ENCODE results near the gene LRRC61. TPM values are rescaled to one million over a fixed set of nuclear protein-coding genes. Genes with fewer than 3 reads are reported as not detected.

LRRC61 gene
- total and polyA plus RNA-seq, 3 experiments from 2014 or later: 25.8 to 32.0 (median 27.9) TPM

DNA sequence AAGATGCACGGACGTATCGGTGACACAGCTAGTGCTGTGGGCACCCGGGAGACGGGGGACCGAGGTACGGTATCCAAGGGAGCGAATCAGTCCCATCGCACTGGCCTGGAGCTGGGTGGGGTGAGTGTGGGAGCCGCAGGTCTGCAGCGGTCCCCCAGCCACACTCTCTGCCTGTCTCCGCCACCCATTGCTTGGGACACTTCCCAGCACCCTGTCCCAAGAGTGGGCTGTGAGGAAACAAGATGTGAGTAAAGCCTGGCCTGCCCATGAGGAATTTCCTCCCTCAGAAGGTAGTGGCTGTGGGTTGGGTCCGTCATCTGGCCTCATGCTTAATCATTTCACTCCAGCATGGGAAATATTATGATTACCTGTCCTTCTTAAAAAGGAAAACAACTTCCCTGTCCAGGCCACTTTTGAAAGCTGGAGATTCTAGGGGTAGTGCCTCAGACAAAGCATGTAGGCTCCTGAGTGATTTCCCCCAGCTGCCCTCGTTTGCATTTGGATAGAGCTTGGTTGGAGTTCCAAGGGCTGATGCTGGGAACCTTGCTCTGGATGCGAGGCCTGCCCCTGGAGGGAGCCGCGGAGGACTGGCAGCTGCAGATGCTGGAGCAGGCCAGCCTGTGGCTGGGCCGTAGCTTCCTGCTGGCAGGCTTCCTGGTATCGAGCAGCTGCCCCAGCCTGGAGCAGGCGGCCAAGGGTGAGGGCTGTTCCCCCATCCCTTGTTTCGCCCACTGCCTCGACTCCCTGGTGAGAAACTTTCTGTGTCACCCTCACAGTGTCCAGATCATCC lies 6.4 kb downstream of the LRRC61 start:
- Mint-ChIP-seq H3K4me1 (peaks cover 8 to 20% (median 15%) of the 10 kb centered on the region in 3 donors), H3K27ac (no peak overlapping the region), H3K36me3 (peaks cover 0 to 56% (median 13%) of the 10 kb centered on the region in 3 donors), H3K27me3 (no peaks in the 10 kb centered on the region), H3K9me3 (no peaks in the 10 kb centered on the region), H3K4me3 (no peak overlapping the region)
- DNase-seq: no peak
- H3K27me3 ChIP-seq (ENCODE audit: insufficient read depth, low read length, poor library complexity, severe bottlenecking): no peaks in the 10 kb centered on the region
- ChIA-PET CTCF (no interaction called here), POLR2A (no interaction called here)
- H3K9me3 ChIP-seq (ENCODE audit: low read length): no peaks in the 10 kb centered on the region
- H3K36me3 ChIP-seq (ENCODE audit: insufficient read depth, low read length): peaks cover 22% of the 10 kb centered on the region
- peaks cover under 1% of the 10 kb centered on the region for H3K4me1 ChIP-seq (ENCODE audit: insufficient read depth, low read length)
- H3K27ac ChIP-seq (ENCODE audit: low read depth, low read length): no peak overlapping the region
- H3K4me3 ChIP-seq (ENCODE audit: low read length): no peak overlapping the region

DNA sequence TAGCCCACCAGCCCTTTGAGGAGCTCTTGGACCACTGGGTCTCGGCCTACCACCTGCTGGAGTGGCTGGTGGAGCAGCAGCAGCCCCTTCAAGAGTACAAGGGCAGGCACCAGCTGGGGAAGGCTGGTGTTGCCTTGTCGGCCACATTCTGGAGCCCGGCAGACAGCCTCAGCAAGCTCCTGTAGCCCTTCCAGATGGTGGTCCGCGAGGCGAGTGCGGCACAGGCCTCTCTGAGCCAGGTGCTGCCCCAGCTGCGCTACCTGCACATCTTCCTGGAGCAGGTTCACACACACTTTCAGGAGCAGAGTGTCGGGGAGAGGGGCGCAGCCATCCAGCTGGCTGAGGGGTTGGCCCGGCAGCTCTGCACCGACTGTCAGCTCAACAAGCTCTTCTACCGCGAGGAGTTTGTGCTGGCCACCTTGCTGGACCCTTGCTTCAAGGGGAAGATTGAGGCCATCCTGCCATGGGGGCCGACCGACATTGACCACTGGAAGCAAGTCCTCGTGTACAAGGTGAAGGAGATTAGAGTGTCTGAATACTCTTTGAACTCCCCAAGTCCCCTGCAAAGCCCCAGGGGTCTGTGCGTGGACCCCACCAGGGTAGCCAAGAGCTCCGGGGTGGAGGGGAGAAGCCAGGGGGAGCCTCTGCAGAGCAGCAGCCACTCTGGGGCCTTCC lies 7.2 kb downstream of the LRRC61 start:
- POLR2A ChIA-PET: no interaction called here
- Histone ChIP-seq H3K27me3 (ENCODE audit: insufficient read depth, low read length, poor library complexity, severe bottlenecking) (no peaks in the 10 kb centered on the region), H3K4me1 (ENCODE audit: insufficient read depth, low read length) (no peaks in the 10 kb centered on the region), H3K4me3 (ENCODE audit: low read length) (no peak overlapping the region), H3K9me3 (ENCODE audit: low read length) (no peaks in the 10 kb centered on the region), H3K27ac (ENCODE audit: low read depth, low read length) (no peak overlapping the region), H3K36me3 (ENCODE audit: insufficient read depth, low read length) (peaks cover 22% of the 10 kb centered on the region)
- no peak for DNase-seq
- H3K9me3 Mint-ChIP-seq: no peaks in the 10 kb centered on the region
- peaks cover 0 to 52% (median 13%) of the 10 kb centered on the region in 3 donors for H3K36me3 Mint-ChIP-seq
- CTCF ChIA-PET: no interaction called here
- H3K27ac Mint-ChIP-seq: no peak overlapping the region
- H3K4me3 Mint-ChIP-seq: no peak overlapping the region
- no peaks in the 10 kb centered on the region for H3K27me3 Mint-ChIP-seq
- H3K4me1 Mint-ChIP-seq: peaks cover 0 to 12% (median 6%) of the 10 kb centered on the region in 3 donors

DNA sequence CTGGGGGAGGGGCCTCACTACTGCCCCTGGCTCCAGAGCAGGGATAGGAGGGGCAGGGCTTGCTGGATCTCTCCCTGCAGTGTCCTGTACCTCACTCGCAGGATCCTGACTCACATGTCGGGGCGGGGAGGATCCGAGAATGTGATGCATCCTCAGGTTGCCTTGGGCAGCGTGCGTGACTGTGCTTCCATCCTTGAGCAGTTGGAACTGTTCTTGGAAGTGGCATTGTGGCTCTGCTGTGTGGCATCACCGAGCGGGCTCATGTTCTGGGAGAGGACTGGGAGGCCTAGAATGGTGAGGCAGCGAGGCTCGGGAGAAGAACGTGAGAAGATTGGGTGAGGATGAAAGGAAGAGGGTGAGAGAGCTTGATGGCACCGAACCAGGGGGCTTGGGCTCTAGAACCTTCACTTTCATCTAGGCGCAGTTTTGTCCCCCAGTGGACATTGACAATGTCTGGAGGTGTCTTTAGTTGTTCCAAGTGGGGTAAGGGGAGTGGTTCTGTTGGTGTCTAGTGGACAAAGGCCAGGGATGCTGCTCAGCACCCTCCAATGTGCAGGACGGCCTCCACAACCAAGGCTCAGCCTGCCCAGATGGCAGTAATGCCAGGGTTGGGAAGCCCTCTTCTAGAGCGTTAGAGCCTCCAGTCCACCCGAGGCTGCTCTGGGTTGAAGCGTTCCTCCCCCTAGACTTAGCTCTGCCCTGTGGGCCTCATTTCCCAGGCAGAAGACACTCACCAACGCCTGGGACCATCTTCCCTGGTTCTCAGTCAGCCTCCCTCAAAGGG lies 9.9 kb downstream of the LRRC61 start:
- no peaks in the 10 kb centered on the region for H3K9me3 Mint-ChIP-seq
- no peak overlapping the region for H3K4me3 Mint-ChIP-seq
- peaks cover 0 to 42% (median 9%) of the 10 kb centered on the region in 3 donors for H3K36me3 Mint-ChIP-seq
- peaks cover 0 to 6% (median 0%) of the 10 kb centered on the region in 3 donors for H3K4me1 Mint-ChIP-seq
- Histone ChIP-seq H3K36me3 (ENCODE audit: insufficient read depth, low read length) (peaks cover 4% of the 10 kb centered on the region), H3K9me3 (ENCODE audit: low read length) (no peaks in the 10 kb centered on the region), H3K4me1 (ENCODE audit: insufficient read depth, low read length) (no peaks in the 10 kb centered on the region), H3K27me3 (ENCODE audit: insufficient read depth, low read length, poor library complexity, severe bottlenecking) (no peaks in the 10 kb centered on the region), H3K4me3 (ENCODE audit: low read length) (no peak overlapping the region), H3K27ac (ENCODE audit: low read depth, low read length) (no peak overlapping the region)
- H3K27me3 Mint-ChIP-seq: no peaks in the 10 kb centered on the region
- POLR2A ChIA-PET: no interaction called here
- CTCF ChIA-PET: no interaction called here
- H3K27ac Mint-ChIP-seq: no peak overlapping the region
- DNase-seq: no peak

DNA sequence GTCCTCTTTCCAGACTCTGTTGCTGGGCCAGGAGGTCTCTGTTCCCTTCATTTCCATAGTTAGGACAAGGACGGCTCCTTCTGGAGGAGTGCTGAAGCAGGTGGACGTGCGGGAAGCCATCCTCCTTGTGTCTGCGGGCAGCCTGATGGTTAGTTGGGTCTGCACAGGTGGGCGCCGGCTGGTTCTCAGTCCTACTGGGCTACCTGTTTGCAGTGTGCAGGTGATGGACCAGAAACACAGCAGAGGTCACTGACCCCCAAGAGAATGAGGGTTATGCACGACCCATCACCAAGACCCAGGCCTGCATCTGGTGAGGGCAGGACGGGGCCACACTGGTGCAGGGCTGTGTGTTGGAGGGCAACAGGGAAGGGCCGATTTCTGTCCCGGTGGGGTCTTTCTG lies 10.5 kb downstream of the LRRC61 start:
- ChIA-PET POLR2A (no interaction called here), CTCF (no interaction called here)
- Histone ChIP-seq H3K27ac (ENCODE audit: low read depth, low read length) (no peak overlapping the region), H3K4me1 (ENCODE audit: insufficient read depth, low read length) (no peaks in the 10 kb centered on the region), H3K4me3 (ENCODE audit: low read length) (no peak overlapping the region), H3K9me3 (ENCODE audit: low read length) (no peaks in the 10 kb centered on the region), H3K36me3 (ENCODE audit: insufficient read depth, low read length) (peaks cover 3% of the 10 kb centered on the region), H3K27me3 (ENCODE audit: insufficient read depth, low read length, poor library complexity, severe bottlenecking) (no peaks in the 10 kb centered on the region)
- no peaks in the 10 kb centered on the region for H3K27me3 Mint-ChIP-seq
- peaks cover 0 to 36% (median 9%) of the 10 kb centered on the region in 3 donors for H3K36me3 Mint-ChIP-seq
- H3K4me3 Mint-ChIP-seq: no peak overlapping the region
- no peak for DNase-seq
- H3K4me1 Mint-ChIP-seq: peaks cover 0 to 5% (median 0%) of the 10 kb centered on the region in 3 donors
- no peak overlapping the region for H3K27ac Mint-ChIP-seq
- no peaks in the 10 kb centered on the region for H3K9me3 Mint-ChIP-seq

DNA sequence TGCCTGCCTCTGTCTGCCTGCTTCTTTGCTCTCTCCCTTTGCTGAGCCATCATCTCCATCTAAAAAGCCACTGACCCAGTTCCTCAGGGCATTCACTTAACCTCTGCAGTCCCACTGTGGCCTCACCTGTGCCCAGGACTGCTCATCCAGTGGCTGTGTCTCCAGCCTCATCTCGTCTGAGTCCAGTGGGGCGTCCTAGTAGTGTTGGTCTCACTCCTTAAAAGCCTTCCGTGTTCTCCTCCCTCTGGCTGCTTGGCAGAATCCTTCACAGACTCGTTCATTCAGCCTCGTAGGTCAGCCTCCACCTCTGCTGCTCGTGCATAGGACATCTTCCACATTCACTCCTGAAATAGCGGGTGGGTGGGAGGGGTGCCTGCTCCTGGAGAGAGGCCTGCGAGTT lies 11.0 kb downstream of the LRRC61 start:
- Histone ChIP-seq H3K4me3 (ENCODE audit: low read length) (no peak overlapping the region), H3K27ac (ENCODE audit: low read depth, low read length) (no peak overlapping the region), H3K27me3 (ENCODE audit: insufficient read depth, low read length, poor library complexity, severe bottlenecking) (no peaks in the 10 kb centered on the region), H3K4me1 (ENCODE audit: insufficient read depth, low read length) (no peaks in the 10 kb centered on the region), H3K36me3 (ENCODE audit: insufficient read depth, low read length) (peaks cover 3% of the 10 kb centered on the region), H3K9me3 (ENCODE audit: low read length) (no peaks in the 10 kb centered on the region)
- Mint-ChIP-seq H3K27me3 (peaks cover 0 to under 1% of the 10 kb centered on the region in 2 donors), H3K9me3 (no peaks in the 10 kb centered on the region), H3K36me3 (peaks cover 0 to 31% (median 6%) of the 10 kb centered on the region in 3 donors), H3K27ac (peak overlapping the region in 3 of 8 donors; percentile 61 to 70 (median 63)), H3K4me1 (peaks cover 0 to under 1% (median 0%) of the 10 kb centered on the region in 3 donors), H3K4me3 (no peak overlapping the region)
- no peak for DNase-seq
- ChIA-PET CTCF (no interaction called here), POLR2A (no interaction called here)

DNA sequence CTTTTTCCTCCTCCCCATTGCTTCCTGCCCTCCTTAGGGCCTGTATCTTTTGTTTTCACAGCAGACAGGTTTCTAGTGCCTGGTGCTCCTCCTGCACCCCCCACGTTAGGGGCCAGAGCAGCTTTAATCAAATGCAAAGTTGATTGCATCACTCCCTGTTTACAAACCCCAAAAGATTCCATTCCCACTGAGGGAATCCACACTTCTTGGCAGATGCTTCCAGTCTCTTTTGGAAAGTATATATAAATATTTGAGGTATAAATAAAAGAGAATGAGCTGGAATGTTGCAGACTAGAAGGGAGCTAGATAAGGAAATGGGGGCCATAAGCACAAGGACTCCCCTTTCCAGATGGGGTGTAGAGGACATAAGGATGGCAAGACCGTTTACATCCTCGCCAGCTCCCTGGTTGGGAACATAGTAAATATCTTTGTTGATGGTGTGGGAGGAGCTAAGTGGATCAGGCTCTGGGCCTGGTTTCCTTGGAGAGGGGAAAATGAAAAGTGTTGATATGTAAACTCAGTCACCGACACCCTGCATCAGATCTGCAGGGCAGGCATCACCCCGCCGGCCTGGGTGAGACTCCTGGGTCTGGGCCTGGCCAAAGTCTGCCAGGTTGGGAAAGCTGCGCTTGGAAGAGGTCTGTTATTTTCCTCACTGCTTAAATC lies 12.1 kb downstream of the LRRC61 start:
- H3K4me1 Mint-ChIP-seq: peaks cover 0 to 7% (median 0%) of the 10 kb centered on the region in 3 donors
- no peak for DNase-seq
- peaks cover 2% of the 10 kb centered on the region for H3K27me3 ChIP-seq (ENCODE audit: insufficient read depth, low read length, poor library complexity, severe bottlenecking)
- H3K4me3 ChIP-seq (ENCODE audit: low read length): no peak overlapping the region
- peaks cover 0 to 25% (median 5%) of the 10 kb centered on the region in 3 donors for H3K36me3 Mint-ChIP-seq
- H3K4me1 ChIP-seq (ENCODE audit: insufficient read depth, low read length): peaks cover 3% of the 10 kb centered on the region
- peak overlapping the region in 1 of 8 donors; percentile 27 for H3K27ac Mint-ChIP-seq
- H3K36me3 ChIP-seq (ENCODE audit: insufficient read depth, low read length): peaks cover 3% of the 10 kb centered on the region
- H3K4me3 Mint-ChIP-seq: no peak overlapping the region
- no peak overlapping the region for H3K27ac ChIP-seq (ENCODE audit: low read depth, low read length)
- POLR2A ChIA-PET: no interaction called here
- no peaks in the 10 kb centered on the region for H3K9me3 ChIP-seq (ENCODE audit: low read length)
- peaks cover 5 to 7% of the 10 kb centered on the region in 2 donors for H3K27me3 Mint-ChIP-seq
- CTCF ChIA-PET: interaction anchor here (1.0 kb wide), 1 partner anchor 594 kb away, joined by 3 read pairs; no protein-coding TSS in a partner anchor
- no peaks in the 10 kb centered on the region for H3K9me3 Mint-ChIP-seq

DNA sequence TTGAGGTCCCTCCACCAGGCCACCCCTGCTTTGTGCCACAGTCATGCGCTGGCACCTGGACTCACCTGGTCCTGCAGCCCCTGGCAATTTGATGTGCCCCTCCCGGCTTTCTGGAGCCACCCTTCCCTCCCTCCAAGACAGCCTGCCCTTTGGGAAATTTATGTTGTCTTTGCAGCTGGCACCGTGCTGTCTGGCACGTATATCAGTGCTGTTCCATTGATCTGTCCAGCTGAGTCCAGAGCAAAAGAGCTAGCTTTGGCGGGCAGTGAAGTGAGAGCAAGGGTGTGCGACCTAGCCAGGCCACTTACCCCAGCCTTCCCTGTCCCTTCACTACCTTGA lies 12.6 kb downstream of the LRRC61 start:
- POLR2A ChIA-PET: no interaction called here
- H3K27me3 Mint-ChIP-seq: peaks cover 7 to 9% of the 10 kb centered on the region in 2 donors
- H3K9me3 ChIP-seq (ENCODE audit: low read length): no peaks in the 10 kb centered on the region

More for the DNA sequence above, 12.6 kb downstream of the LRRC61 start:
- Histone ChIP-seq H3K27me3 (ENCODE audit: insufficient read depth, low read length, poor library complexity, severe bottlenecking) (peaks cover 3% of the 10 kb centered on the region), H3K4me1 (ENCODE audit: insufficient read depth, low read length) (peaks cover 4% of the 10 kb centered on the region), H3K4me3 (ENCODE audit: low read length) (no peak overlapping the region), H3K27ac (ENCODE audit: low read depth, low read length) (no peak overlapping the region), H3K36me3 (ENCODE audit: insufficient read depth, low read length) (no peaks in the 10 kb centered on the region)
- DNase-seq: no peak
- peaks cover 0 to 24% (median 5%) of the 10 kb centered on the region in 3 donors for H3K36me3 Mint-ChIP-seq
- no peaks in the 10 kb centered on the region for H3K9me3 Mint-ChIP-seq
- peak overlapping the region in 1 of 8 donors; percentile 27 for H3K27ac Mint-ChIP-seq
- CTCF ChIA-PET: interaction anchor here (1.0 kb wide), 1 partner anchor 593 kb away, joined by 3 read pairs; no protein-coding TSS in a partner anchor
- no peak overlapping the region for H3K4me3 Mint-ChIP-seq
- peaks cover 0 to 11% (median 1%) of the 10 kb centered on the region in 3 donors for H3K4me1 Mint-ChIP-seq
